Smooth muscle cell (in vitro differentiated cells): ENCODE measurements around the gene SAMMSON. TPM values are rescaled to one million over a fixed set of nuclear protein-coding genes. Genes with fewer than 3 reads are reported as not detected.

Source experiments
- DNase-seq: peaks from one replicate; lab custom pipeline; 2025; ENCODE audit not compliant: unreplicated experiment; lab: John Stamatoyannopoulos, UW
- H2AFZ ChIP-seq: fragments of 200-600 bp; sonication (generic); 2 replicates; pipeline ENCODE4 v1.6.0; 2016; ENCODE audit warnings: antibody characterized with exemption, low read depth, mild to moderate bottlenecking
- H3F3A ChIP-seq: fragments of 200-600 bp; sonication (generic); 2 replicates; pipeline ENCODE4 v1.6.0; 2017; ENCODE audit warnings: antibody characterized with exemption, low read depth
- H3K27ac ChIP-seq: fragments of 200-600 bp; sonication (generic); 2 replicates; pipeline ENCODE4 v1.5.1; 2016; ENCODE audit warnings: low read depth, mild to moderate bottlenecking
- H3K27me3 ChIP-seq: fragments of 200-600 bp; sonication (generic); 2 replicates; pipeline ENCODE4 v1.6.1; 2016; ENCODE audit warnings: low read depth, mild to moderate bottlenecking
- H3K36me3 ChIP-seq: fragments of 200-600 bp; sonication (generic); 2 replicates; pipeline ENCODE4 v1.5.1; 2016; ENCODE audit warnings: low read depth
- H3K4me1 ChIP-seq: fragments of 200-600 bp; sonication (generic); 2 replicates; pipeline ENCODE4 v1.5.1; 2016; ENCODE audit warnings: low read depth
- H3K4me2 ChIP-seq: fragments of 200-600 bp; sonication (generic); 2 replicates; pipeline ENCODE4 v1.6.0; 2016; ENCODE audit warnings: mild to moderate bottlenecking
- H3K4me3 ChIP-seq: fragments of 200-600 bp; sonication (generic); 2 replicates; pipeline ENCODE4 v1.5.1; 2016; ENCODE audit warnings: mild to moderate bottlenecking
- H3K79me2 ChIP-seq: fragments of 200-600 bp; sonication (generic); 2 replicates; pipeline ENCODE4 v1.6.0; 2016; ENCODE audit warnings: low read depth, mild to moderate bottlenecking
- H3K9ac ChIP-seq: fragments of 200-600 bp; sonication (generic); 2 replicates; pipeline ENCODE4 v1.6.0; 2016; ENCODE audit warnings: low read depth
- H3K9me3 ChIP-seq: fragments of 200-600 bp; sonication (generic); replicated peaks from 2 replicates; pipeline ENCODE4 v1.5.1; 2016; ENCODE audit warnings: low read depth
- H4K20me1 ChIP-seq: fragments of 200-600 bp; sonication (generic); 2 replicates; pipeline ENCODE4 v1.6.0; 2016; ENCODE audit warnings: low read depth
- CTCF ChIP-seq: fragments of 200-600 bp; sonication (generic); IDR thresholded peaks from 2 replicates; pipeline ENCODE4 v1.5.1; 2017; ENCODE audit warnings: borderline replicate concordance, mild to moderate bottlenecking, antibody characterized with exemption; ENCODE audit not compliant: insufficient read depth, poor library complexity, severe bottlenecking
- WGBS: methylation state at CpG from one replicate; pipeline ENCODE4 v1.1.7; 2016; ENCODE audit warnings: low lambda C conversion rate; 5-methylcytosine and 5-hydroxymethylcytosine counted together
- polyA plus RNA-seq: library from polyadenylated mRNA; unstranded; fragments of >200 nt; fragmentation: Nextera tagmentation; extraction: Ambion mirVana; gene quantifications from 2 replicates; pipeline ENCODE4 v1.2.1, GENCODE V29; 2016
- total RNA-seq: library from RNA; depleted of rRNA; stranded (reverse); fragments of >200 nt; gene quantifications from 2 replicates; pipeline ENCODE4 v1.2.3, GENCODE V29; 2014

Gene SAMMSON
- total and polyA plus RNA-seq, 2 experiments from 2014 or later: not detected

- Histone ChIP-seq H3K4me3 (no peak overlapping the region), H3K27me3 (peaks cover 10% of the 10 kb centered on the region), H3K4me1 (peaks cover 16% of the 10 kb centered on the region), H4K20me1 (no peaks in the 10 kb centered on the region), H3K9ac (no peak overlapping the region), H3K36me3 (no peaks in the 10 kb centered on the region), H2AFZ (no peak overlapping the region), H3K79me2 (no peaks in the 10 kb centered on the region), H3F3A (no peaks in the 10 kb centered on the region), H3K4me2 (peak overlapping the region; percentile 66), H3K9me3 (no peaks in the 10 kb centered on the region), H3K27ac (peak overlapping the region; percentile 47)
- TF ChIP-seq CTCF: no peak
- 23% methylated on average over 7 of the region's 7 CpGs for WGBS
- DNase-seq: no peak
These were observed 68.5 kb downstream of the SAMMSON start for GRCh38 chr3:70067860-70068521.

- H3K27me3 ChIP-seq: peaks cover 10% of the 10 kb centered on the region
- TF ChIP-seq CTCF: no peak
- H3K36me3 ChIP-seq: no peaks in the 10 kb centered on the region
- no peaks in the 10 kb centered on the region for H4K20me1 ChIP-seq
- H3K27ac ChIP-seq: no peak overlapping the region
- H3K4me1 ChIP-seq: peaks cover 16% of the 10 kb centered on the region
- H3F3A ChIP-seq: no peaks in the 10 kb centered on the region
- H3K9me3 ChIP-seq: no peaks in the 10 kb centered on the region
- WGBS: 83% methylated on average over 5 of the region's 5 CpGs
- no peak overlapping the region for H2AFZ ChIP-seq
- H3K4me2 ChIP-seq: no peak overlapping the region
- H3K9ac ChIP-seq: no peak overlapping the region
- no peaks in the 10 kb centered on the region for H3K79me2 ChIP-seq
- no peak for DNase-seq
- H3K4me3 ChIP-seq: no peak overlapping the region
These were observed 70.0 kb downstream of the SAMMSON start for GRCh38 chr3:70069557-70069956.

GRCh38 chr3:70071138-70071537, 71.6 kb downstream of the SAMMSON start:
- Histone ChIP-seq H3K4me2 (peak overlapping the region; percentile 91), H3F3A (no peaks in the 10 kb centered on the region), H3K9me3 (no peaks in the 10 kb centered on the region), H3K9ac (no peak overlapping the region), H3K27ac (no peak overlapping the region), H3K4me3 (peak overlapping the region; percentile 60), H3K36me3 (no peaks in the 10 kb centered on the region), H3K27me3 (peaks cover 10% of the 10 kb centered on the region), H4K20me1 (no peaks in the 10 kb centered on the region), H2AFZ (peak overlapping the region; percentile 75), H3K4me1 (peaks cover 16% of the 10 kb centered on the region), H3K79me2 (no peaks in the 10 kb centered on the region)
- TF ChIP-seq CTCF: no peak
- WGBS: 41% methylated on average over 4 of the region's 4 CpGs
- no peak for DNase-seq

- TF ChIP-seq CTCF: no peak
- H3K36me3 ChIP-seq: no peaks in the 10 kb centered on the region
- no peaks in the 10 kb centered on the region for H4K20me1 ChIP-seq
- no peaks in the 10 kb centered on the region for H3F3A ChIP-seq
- peaks cover 16% of the 10 kb centered on the region for H3K4me1 ChIP-seq
- peak overlapping the region; percentile 61 for H3K9ac ChIP-seq
- DNase-seq: no peak
- WGBS: 18% methylated on average over 9 of the region's 9 CpGs
- peaks cover 10% of the 10 kb centered on the region for H3K27me3 ChIP-seq
- H3K27ac ChIP-seq: no peak overlapping the region
- no peaks in the 10 kb centered on the region for H3K79me2 ChIP-seq
- peak overlapping the region; percentile 60 for H3K4me3 ChIP-seq
- no peaks in the 10 kb centered on the region for H3K9me3 ChIP-seq
- peak overlapping the region; percentile 91 for H3K4me2 ChIP-seq
- peak overlapping the region; percentile 75 for H2AFZ ChIP-seq
These were observed 72.6 kb downstream of the SAMMSON start for GRCh38 chr3:70072180-70072579.
